GM23338 (cell line): ENCODE measurements around the gene RAB37.

Experiments
- CREB1 ChIP-seq: fragments of 250-450 bp; sonication (Bioruptor Pico); IDR thresholded peaks from 2 replicates; pipeline ENCODE4 v1.5.0; 2020; ENCODE audit warnings: low read depth, mild to moderate bottlenecking, moderate library complexity
- EZH2 ChIP-seq: fragments of 200-600 bp; sonication (generic); IDR thresholded peaks from one replicate; pipeline ENCODE4 v1.8.0; 2017; ENCODE audit warnings: antibody characterized with exemption, mild to moderate bottlenecking, low read depth; ENCODE audit not compliant: unreplicated experiment
- JUNB ChIP-seq: IDR thresholded peaks from one replicate; pipeline ENCODE4 v1.6.1; 2016; ENCODE audit warnings: antibody characterized with exemption; ENCODE audit not compliant: unreplicated experiment
- POLR2AphosphoS5 ChIP-seq: IDR thresholded peaks from 2 replicates; pipeline ENCODE4 v1.6.1; 2016; ENCODE audit warnings: antibody characterized with exemption, low read depth
- TF ChIP-seq, protein P1 (sequence below), 2 experiments: fragments of 200-600 bp in 1 of 2; sonication (generic) in 1 of 2; conservative IDR thresholded peaks; 2 replicates each; pipeline versions ENCODE4 v1.5.1 to v1.6.1; 2016 to 2017; ENCODE audit warnings: antibody characterized with exemption in 2 of 2, low read depth in 2 of 2, mild to moderate bottlenecking in 2 of 2, moderate library complexity in 1 of 2
- TF ChIP-seq, protein P2 (sequence below): IDR thresholded peaks from one replicate; pipeline ENCODE4 v1.6.1; 2018; ENCODE audit warnings: antibody characterized with exemption; ENCODE audit not compliant: unreplicated experiment

DNA sequence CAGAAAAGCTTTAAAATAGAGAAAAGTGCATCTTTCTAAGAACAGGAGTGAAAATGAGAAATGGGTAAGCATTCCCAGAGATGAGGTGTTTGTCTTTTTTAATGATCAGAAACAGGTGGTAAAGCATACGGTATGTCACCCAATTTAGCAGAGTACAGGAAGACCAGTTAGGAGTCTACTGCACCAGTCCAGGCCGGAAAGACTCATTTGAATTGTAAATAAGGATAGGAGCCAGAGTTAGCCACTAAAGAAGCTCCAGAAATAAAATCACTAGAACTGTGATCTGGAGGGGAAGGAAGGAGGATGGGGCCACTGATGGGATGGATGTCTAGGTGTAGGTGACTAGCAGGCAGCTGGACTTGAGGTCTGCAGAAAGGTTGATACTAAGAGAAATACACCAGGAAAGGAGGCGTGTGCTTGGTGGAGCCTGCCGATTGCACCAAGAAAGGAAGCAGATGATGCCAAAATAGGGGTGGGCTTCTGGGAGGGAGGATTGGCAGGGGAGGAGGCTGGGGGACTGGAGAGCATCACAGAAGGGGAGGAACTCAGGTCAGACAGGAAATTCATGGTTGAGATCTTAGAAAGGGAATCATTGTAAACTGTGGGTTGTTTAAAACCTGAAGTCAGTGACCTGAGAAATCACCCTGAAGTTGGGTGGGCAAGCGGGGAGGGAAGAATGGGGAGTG lies 47.2 kb downstream of the RAB37 start:
- TF ChIP-seq CREB1 (CRISPR knock-in tag) (no peak), POLR2AphosphoS5 (no peak), EZH2 (no peak), JUNB (no peak)
- TF ChIP-seq, protein P1, sequence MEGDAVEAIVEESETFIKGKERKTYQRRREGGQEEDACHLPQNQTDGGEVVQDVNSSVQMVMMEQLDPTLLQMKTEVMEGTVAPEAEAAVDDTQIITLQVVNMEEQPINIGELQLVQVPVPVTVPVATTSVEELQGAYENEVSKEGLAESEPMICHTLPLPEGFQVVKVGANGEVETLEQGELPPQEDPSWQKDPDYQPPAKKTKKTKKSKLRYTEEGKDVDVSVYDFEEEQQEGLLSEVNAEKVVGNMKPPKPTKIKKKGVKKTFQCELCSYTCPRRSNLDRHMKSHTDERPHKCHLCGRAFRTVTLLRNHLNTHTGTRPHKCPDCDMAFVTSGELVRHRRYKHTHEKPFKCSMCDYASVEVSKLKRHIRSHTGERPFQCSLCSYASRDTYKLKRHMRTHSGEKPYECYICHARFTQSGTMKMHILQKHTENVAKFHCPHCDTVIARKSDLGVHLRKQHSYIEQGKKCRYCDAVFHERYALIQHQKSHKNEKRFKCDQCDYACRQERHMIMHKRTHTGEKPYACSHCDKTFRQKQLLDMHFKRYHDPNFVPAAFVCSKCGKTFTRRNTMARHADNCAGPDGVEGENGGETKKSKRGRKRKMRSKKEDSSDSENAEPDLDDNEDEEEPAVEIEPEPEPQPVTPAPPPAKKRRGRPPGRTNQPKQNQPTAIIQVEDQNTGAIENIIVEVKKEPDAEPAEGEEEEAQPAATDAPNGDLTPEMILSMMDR (conservative IDR thresholded peaks at IDR 0.05; ENCODE audit: low read depth in 2 of 2): no peak
- TF ChIP-seq, protein P2, sequence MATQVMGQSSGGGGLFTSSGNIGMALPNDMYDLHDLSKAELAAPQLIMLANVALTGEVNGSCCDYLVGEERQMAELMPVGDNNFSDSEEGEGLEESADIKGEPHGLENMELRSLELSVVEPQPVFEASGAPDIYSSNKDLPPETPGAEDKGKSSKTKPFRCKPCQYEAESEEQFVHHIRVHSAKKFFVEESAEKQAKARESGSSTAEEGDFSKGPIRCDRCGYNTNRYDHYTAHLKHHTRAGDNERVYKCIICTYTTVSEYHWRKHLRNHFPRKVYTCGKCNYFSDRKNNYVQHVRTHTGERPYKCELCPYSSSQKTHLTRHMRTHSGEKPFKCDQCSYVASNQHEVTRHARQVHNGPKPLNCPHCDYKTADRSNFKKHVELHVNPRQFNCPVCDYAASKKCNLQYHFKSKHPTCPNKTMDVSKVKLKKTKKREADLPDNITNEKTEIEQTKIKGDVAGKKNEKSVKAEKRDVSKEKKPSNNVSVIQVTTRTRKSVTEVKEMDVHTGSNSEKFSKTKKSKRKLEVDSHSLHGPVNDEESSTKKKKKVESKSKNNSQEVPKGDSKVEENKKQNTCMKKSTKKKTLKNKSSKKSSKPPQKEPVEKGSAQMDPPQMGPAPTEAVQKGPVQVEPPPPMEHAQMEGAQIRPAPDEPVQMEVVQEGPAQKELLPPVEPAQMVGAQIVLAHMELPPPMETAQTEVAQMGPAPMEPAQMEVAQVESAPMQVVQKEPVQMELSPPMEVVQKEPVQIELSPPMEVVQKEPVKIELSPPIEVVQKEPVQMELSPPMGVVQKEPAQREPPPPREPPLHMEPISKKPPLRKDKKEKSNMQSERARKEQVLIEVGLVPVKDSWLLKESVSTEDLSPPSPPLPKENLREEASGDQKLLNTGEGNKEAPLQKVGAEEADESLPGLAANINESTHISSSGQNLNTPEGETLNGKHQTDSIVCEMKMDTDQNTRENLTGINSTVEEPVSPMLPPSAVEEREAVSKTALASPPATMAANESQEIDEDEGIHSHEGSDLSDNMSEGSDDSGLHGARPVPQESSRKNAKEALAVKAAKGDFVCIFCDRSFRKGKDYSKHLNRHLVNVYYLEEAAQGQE: no peak
